ENCODE measurements around the gene PACRG.

- TF ChIP-seq, protein P1, sequence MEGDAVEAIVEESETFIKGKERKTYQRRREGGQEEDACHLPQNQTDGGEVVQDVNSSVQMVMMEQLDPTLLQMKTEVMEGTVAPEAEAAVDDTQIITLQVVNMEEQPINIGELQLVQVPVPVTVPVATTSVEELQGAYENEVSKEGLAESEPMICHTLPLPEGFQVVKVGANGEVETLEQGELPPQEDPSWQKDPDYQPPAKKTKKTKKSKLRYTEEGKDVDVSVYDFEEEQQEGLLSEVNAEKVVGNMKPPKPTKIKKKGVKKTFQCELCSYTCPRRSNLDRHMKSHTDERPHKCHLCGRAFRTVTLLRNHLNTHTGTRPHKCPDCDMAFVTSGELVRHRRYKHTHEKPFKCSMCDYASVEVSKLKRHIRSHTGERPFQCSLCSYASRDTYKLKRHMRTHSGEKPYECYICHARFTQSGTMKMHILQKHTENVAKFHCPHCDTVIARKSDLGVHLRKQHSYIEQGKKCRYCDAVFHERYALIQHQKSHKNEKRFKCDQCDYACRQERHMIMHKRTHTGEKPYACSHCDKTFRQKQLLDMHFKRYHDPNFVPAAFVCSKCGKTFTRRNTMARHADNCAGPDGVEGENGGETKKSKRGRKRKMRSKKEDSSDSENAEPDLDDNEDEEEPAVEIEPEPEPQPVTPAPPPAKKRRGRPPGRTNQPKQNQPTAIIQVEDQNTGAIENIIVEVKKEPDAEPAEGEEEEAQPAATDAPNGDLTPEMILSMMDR (IDR thresholded peaks at IDR 0.05) = no peak
- TF ChIP-seq POLR2AphosphoS5 (IDR thresholded peaks at IDR 0.05) = no peak
Measured at GRCh38 chr6:163348789-163349680, 621.3 kb downstream of the PACRG start.

Data from prostate gland (tissue), 2 donors.